Prostate gland (tissue), 2 donors: ENCODE results near the gene SERTAD1.

Experiments used
- POLR2A ChIP-seq: fragments of 450-650 bp; IDR thresholded peaks from one replicate; pipeline ENCODE4 v1.6.1; 2016; ENCODE audit warnings: antibody characterized with exemption, mild to moderate bottlenecking
- POLR2AphosphoS5 ChIP-seq: sonication (generic); formaldehyde crosslinking; IDR thresholded peaks from one replicate; pipeline ENCODE4 v1.6.1; 2017; ENCODE audit warnings: antibody characterized with exemption
- TF ChIP-seq, protein P1 (sequence below), 4 experiments: fragments of 200-600 bp in 2 of 4; fragments of 450-650 bp in 2 of 4; sonication (generic) in 2 of 4; IDR thresholded peaks; 1 replicate in 3 of 4; 2 replicates in 1 of 4; pipeline ENCODE4 v1.5.1; 2016 to 2019; ENCODE audit warnings: antibody characterized with exemption in 4 of 4, mild to moderate bottlenecking in 2 of 4, moderate library complexity in 2 of 4

DNA sequence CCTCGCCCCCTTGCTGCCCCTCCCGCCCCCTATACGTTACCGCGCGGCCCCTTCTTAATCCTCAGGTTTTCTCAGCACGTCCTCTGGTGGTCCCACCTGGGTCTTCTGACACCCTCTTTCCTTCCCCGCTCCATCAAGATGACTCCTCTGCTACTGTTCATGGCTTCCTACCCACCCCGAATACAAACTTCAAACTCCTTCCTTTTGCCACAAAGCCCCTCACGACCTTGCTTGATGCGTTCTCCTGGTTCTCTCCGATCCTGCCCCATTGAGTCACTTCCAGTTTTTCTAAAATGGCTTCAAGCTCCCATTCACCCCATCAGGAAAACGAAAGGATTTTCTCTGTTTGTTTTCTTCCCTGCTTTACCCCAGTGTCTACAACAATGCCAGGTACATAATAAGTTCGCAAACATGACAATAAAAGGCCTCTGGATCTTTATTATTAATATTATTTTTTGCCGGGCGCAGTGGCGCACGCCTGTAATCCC, 19.1 kb upstream of the SERTAD1 start:
- TF ChIP-seq, protein P1, sequence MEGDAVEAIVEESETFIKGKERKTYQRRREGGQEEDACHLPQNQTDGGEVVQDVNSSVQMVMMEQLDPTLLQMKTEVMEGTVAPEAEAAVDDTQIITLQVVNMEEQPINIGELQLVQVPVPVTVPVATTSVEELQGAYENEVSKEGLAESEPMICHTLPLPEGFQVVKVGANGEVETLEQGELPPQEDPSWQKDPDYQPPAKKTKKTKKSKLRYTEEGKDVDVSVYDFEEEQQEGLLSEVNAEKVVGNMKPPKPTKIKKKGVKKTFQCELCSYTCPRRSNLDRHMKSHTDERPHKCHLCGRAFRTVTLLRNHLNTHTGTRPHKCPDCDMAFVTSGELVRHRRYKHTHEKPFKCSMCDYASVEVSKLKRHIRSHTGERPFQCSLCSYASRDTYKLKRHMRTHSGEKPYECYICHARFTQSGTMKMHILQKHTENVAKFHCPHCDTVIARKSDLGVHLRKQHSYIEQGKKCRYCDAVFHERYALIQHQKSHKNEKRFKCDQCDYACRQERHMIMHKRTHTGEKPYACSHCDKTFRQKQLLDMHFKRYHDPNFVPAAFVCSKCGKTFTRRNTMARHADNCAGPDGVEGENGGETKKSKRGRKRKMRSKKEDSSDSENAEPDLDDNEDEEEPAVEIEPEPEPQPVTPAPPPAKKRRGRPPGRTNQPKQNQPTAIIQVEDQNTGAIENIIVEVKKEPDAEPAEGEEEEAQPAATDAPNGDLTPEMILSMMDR (IDR thresholded peaks at IDR 0.05): peak in 1 of 4 experiments; percentile 27
- TF ChIP-seq POLR2AphosphoS5 (no peak), POLR2A (no peak)
